ENCODE results near the gene TLR6.
"Not testable (repeated sequence)": the region's sequence is repeated elsewhere in the genome, so short reads cannot be mapped to it uniquely, and the experiment has no call there.

TLR6 gene

DNA sequence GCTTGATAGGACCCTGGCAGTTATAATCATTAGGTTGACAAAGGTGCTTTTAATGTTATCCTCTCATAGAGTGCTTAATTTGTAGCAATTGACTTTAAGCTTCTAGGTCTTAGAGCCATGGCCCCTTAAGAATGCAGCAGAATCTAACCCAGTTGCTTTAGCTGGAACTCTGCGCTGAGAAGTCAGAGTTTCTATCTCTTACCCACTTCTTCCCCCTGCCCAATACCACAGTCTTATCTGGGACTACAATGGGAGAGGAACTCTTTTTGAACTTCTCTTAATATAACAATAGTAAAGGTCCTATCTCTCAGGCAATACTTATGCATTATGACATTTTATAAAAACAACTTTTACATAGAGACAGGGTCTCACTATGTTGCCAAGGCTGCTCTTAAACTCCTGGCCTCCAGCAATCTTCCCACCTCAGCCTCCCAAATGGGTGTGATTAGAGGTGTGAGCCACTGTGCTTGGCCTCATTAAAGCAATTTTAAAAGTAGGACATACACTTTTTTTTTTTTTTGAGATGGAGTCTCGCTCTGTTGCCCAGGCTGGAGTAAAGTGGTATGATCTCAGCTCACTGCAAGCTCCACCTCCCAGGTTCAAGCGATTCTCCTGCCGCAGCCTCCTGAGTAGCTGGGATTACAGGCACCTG, 75.7 kb downstream of the TLR6 start:
- TF ChIP-seq, protein P1, sequence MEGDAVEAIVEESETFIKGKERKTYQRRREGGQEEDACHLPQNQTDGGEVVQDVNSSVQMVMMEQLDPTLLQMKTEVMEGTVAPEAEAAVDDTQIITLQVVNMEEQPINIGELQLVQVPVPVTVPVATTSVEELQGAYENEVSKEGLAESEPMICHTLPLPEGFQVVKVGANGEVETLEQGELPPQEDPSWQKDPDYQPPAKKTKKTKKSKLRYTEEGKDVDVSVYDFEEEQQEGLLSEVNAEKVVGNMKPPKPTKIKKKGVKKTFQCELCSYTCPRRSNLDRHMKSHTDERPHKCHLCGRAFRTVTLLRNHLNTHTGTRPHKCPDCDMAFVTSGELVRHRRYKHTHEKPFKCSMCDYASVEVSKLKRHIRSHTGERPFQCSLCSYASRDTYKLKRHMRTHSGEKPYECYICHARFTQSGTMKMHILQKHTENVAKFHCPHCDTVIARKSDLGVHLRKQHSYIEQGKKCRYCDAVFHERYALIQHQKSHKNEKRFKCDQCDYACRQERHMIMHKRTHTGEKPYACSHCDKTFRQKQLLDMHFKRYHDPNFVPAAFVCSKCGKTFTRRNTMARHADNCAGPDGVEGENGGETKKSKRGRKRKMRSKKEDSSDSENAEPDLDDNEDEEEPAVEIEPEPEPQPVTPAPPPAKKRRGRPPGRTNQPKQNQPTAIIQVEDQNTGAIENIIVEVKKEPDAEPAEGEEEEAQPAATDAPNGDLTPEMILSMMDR (IDR thresholded peaks at IDR 0.05; ENCODE audit: insufficient read depth, missing control alignments) = no peak
- DNase-seq (ENCODE audit: insufficient read length, low spot score) = no peak
- no peak for FAIRE-seq

DNA sequence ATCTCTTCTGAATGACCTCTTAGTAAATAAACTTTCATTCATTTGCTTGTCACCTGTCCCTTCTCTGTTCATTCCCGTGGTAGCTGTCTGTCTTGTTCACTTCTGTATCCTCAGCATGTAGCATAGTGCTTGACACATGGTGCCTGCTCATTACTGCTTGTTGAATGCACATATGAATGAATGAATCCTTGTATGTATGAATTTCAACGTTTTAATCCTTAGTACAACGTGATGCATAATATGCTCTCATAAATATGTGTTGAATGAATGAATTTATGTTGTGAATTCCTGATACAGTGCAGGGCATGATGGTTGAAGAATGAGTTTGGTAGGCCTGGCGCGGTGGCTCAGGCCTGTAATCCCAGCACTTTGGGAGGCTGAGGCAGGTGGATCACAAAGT, 76.8 kb downstream of the TLR6 start:
- FAIRE-seq = no peak
- DNase-seq (ENCODE audit: insufficient read length, low spot score) = no peak
- TF ChIP-seq, protein P1 (IDR thresholded peaks at IDR 0.05; ENCODE audit: insufficient read depth, missing control alignments) = no peak

DNA sequence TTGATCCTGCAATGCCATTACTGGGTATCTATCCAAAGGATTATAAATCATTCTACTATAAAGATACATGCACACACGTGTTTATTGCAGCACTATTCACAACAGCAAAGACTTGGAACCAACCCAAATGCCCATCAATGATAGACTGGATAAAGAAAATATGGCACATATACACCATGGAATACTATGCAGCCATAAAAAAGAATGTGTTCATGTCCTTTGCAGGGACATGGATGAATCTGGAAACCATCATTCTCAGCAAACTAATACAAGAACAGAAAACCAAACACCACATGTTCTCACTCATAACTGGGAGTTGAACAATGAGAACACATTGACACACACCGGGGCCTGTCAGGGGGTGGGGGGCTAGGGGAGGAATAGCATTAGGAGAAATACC, 78.7 kb downstream of the TLR6 start:
- DNase-seq (ENCODE audit: insufficient read length, low spot score); FAIRE-seq: not testable (repeated sequence)

GRCh38 chr4:38775326-38775725, 81.3 kb downstream of the TLR6 start:
- TF ChIP-seq, protein P1 (IDR thresholded peaks at IDR 0.05; ENCODE audit: insufficient read depth, missing control alignments) = no peak
- FAIRE-seq = no peak
- no peak for DNase-seq (ENCODE audit: insufficient read length, low spot score)

GRCh38 chr4:38774181-38774955, 82.2 kb downstream of the TLR6 start:
- FAIRE-seq (no peak), DNase-seq (ENCODE audit: insufficient read length, low spot score) (no peak)
- TF ChIP-seq, protein P1 (IDR thresholded peaks at IDR 0.05; ENCODE audit: insufficient read depth, missing control alignments) = no peak

All from D721Med (cell line).